Measurements from ENCODE around the gene SEMA4D. TPM values are rescaled to one million over a fixed set of nuclear protein-coding genes. Genes with fewer than 3 reads are reported as not detected.

The SEMA4D gene
- total RNA-seq, 1 donor from 2014 or later = 79.7 TPM

DNA sequence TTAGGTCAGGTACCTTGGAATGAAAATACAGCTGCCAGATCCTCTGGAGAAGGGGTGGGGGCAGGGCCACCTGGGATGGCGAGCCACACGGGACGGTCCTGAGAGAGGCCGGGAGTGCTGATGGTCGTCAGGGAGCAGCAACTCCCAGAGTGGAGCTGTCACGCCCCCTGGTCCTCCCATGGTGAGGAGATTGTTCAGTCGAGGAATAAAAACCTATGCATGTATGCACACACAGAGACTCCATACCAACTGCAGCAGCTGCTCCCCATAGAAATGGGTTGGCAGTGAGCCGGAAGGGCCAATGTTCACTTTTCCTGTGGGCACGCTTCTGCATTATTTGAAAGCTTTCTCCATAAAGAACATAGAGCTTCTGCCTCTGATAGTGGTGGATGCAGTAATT is 45.2 kb upstream of the SEMA4D start:
- TF ChIP-seq, protein P1, sequence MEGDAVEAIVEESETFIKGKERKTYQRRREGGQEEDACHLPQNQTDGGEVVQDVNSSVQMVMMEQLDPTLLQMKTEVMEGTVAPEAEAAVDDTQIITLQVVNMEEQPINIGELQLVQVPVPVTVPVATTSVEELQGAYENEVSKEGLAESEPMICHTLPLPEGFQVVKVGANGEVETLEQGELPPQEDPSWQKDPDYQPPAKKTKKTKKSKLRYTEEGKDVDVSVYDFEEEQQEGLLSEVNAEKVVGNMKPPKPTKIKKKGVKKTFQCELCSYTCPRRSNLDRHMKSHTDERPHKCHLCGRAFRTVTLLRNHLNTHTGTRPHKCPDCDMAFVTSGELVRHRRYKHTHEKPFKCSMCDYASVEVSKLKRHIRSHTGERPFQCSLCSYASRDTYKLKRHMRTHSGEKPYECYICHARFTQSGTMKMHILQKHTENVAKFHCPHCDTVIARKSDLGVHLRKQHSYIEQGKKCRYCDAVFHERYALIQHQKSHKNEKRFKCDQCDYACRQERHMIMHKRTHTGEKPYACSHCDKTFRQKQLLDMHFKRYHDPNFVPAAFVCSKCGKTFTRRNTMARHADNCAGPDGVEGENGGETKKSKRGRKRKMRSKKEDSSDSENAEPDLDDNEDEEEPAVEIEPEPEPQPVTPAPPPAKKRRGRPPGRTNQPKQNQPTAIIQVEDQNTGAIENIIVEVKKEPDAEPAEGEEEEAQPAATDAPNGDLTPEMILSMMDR (IDR thresholded peaks at IDR 0.05) = no peak
- ChIA-PET POLR2A (interaction anchor here (0.6 to 2.3 kb wide), 3 partner anchors 21 to 87 kb away, joined by 3 to 11 read pairs (median 5); no protein-coding TSS in a partner anchor), CTCF (interaction anchor here (1.3 to 3.0 kb wide), 2 partner anchors 20 to 114 kb away, joined by 3 to 16 read pairs; no protein-coding TSS in a partner anchor)
- Mint-ChIP-seq H3K27me3 (no peaks in the 10 kb centered on the region), H3K4me3 (no peak overlapping the region), H3K9me3 (peaks cover 7% of the 10 kb centered on the region), H3K36me3 (ENCODE audit: low read depth) (peaks cover 4% of the 10 kb centered on the region), H3K4me1 (peaks cover 32% of the 10 kb centered on the region), H3K27ac (no peak overlapping the region)
- DNase-seq = no peak
- no peak for ATAC-seq (ENCODE audit: low read depth)
- intact Hi-C loops (cut with micrococcal nuclease) = no loop called here

DNA sequence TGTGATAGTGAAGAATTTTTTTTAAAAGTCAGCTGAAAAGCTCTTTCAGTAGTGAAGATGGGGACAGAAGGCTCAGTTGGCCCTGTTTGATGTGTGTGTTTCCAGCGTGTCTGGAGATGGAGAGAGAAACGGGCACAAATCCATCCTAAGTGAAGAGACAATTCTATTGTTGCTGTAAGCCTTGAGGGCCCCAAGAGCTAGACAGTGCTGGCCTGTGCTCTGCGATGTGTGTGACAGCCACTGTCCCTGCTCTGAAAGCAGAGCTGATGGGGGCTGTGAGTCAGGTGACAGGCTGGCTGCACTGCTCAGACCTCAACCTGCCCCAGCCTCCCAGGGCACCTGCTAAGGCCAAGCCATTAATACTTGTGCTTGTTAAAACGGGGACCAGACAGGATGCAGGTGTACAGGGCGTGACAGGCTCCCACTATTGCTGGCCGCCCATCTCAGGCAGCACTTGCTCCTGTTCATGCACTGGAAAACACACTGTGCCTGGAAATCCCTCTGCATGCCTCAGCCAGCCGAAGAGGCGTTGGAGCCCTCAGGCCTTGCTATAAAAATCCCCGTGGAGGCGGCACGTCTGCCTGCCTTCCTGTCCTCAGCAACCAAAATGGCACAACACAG is 44.6 kb upstream of the SEMA4D start:
- intact Hi-C loops (cut with micrococcal nuclease) = no loop called here
- H3K4me3 Mint-ChIP-seq = peak overlapping the region; percentile 52
- no peak for DNase-seq
- H3K4me1 Mint-ChIP-seq = peaks cover 32% of the 10 kb centered on the region
- peak overlapping the region; percentile 46 for H3K27ac Mint-ChIP-seq
- peaks cover 7% of the 10 kb centered on the region for H3K9me3 Mint-ChIP-seq
- H3K27me3 Mint-ChIP-seq = no peaks in the 10 kb centered on the region
- TF ChIP-seq, protein P1 (IDR thresholded peaks at IDR 0.05) = no peak
- ChIA-PET POLR2A (interaction anchor here (0.9 to 2.3 kb wide), 4 partner anchors 16 to 124 kb away, joined by 3 to 11 read pairs (median 4); no protein-coding TSS in a partner anchor), CTCF (interaction anchor here (1.0 to 3.0 kb wide), 3 partner anchors 19 to 113 kb away, joined by 3 to 16 read pairs (median 3); no protein-coding TSS in a partner anchor)
- H3K36me3 Mint-ChIP-seq (ENCODE audit: low read depth) = peaks cover 4% of the 10 kb centered on the region
- peak; percentile 67 for ATAC-seq (ENCODE audit: low read depth)

DNA sequence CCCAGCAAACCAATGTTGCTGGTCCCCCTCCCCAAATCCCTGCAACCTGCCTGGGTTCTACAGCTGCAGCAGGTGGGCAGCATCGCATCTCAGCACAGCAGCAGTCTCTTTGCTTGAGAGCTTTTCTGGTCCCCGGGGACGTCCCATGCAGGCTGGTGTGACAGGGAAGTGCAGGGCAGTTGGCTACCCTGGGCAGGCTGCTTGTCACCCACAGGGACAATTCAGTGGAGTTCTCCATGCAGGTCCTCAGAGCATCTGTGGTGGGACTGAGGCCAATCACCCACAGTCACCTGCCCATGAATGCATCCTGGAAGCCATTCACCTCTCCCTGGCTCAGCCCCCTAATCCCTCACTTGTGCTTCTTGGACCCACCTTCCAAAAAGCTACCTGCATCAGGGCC is 43.9 kb upstream of the SEMA4D start:
- Mint-ChIP-seq H3K4me3 (peak overlapping the region; percentile 33), H3K27me3 (no peaks in the 10 kb centered on the region), H3K36me3 (ENCODE audit: low read depth) (peaks cover 4% of the 10 kb centered on the region), H3K27ac (peak overlapping the region; percentile 73), H3K9me3 (peaks cover 7% of the 10 kb centered on the region), H3K4me1 (peaks cover 40% of the 10 kb centered on the region)
- CTCF ChIA-PET = interaction anchor here (1.0 to 3.0 kb wide), 4 partner anchors 10 to 113 kb away, joined by 3 to 16 read pairs (median 4); no protein-coding TSS in a partner anchor
- DNase-seq (no peak), ATAC-seq (ENCODE audit: low read depth) (peak; percentile 83)
- TF ChIP-seq, protein P1 (IDR thresholded peaks at IDR 0.05) = no peak
- intact Hi-C loops (cut with micrococcal nuclease) = loop anchor here (1.0 kb wide), 1 partner anchor 19 kb away; no protein-coding TSS in a partner anchor
- POLR2A ChIA-PET = interaction anchor here (0.9 to 2.3 kb wide), 4 partner anchors 15 to 123 kb away, joined by 3 to 11 read pairs (median 4); no protein-coding TSS in a partner anchor

DNA sequence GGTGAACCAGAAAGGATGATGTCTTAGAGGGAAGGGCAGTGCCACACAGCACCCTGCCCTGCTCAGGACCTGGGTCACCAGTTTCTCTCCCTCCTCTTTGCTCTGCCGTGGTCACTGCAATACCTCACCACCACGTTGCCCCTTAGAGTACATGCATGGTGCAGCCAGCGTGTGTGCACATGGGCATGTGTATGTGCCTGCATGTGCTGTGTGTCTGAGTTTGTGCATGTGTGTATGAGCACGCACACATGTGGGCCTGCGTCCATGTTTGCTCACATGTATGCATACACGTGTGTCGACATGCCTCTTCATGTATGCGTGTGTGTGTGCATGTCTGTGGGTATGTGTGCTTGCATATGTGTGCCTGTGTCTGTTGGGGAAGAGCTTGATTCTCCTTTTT is 41.5 kb upstream of the SEMA4D start:
- POLR2A ChIA-PET = interaction anchor here (1.1 to 1.4 kb wide), 2 partner anchors 17 to 141 kb away, joined by 3 to 5 read pairs; no protein-coding TSS in a partner anchor
- no peak for ATAC-seq (ENCODE audit: low read depth)
- no peak for DNase-seq
- TF ChIP-seq, protein P1 (IDR thresholded peaks at IDR 0.05) = no peak
- no peaks in the 10 kb centered on the region for H3K9me3 Mint-ChIP-seq
- CTCF ChIA-PET = no interaction called here
- H3K27me3 Mint-ChIP-seq = no peaks in the 10 kb centered on the region
- intact Hi-C loops (cut with micrococcal nuclease) = no loop called here
- H3K4me3 Mint-ChIP-seq = no peak overlapping the region
- H3K27ac Mint-ChIP-seq = no peak overlapping the region
- peaks cover 56% of the 10 kb centered on the region for H3K4me1 Mint-ChIP-seq
- H3K36me3 Mint-ChIP-seq (ENCODE audit: low read depth) = no peaks in the 10 kb centered on the region

DNA sequence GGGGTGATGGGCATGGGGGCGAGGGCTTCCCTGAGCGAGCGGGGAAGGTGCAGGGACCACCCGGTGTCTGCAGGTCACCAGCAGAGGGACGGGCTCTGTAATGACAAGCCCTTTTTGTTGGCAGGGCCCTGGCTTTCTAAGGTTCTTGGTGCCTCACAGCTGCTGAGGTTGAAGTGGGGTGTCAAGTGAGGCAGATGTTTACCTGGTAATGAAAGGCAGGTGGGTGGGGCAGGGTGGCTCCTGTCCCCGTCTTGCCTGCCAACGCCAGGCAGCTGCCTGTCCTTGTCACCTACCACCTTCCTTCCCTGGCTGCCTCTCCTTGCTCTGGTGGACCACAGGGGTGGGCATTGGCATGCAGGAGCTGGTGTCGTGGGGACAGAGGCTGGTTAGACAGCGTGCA is 41.0 kb upstream of the SEMA4D start:
- POLR2A ChIA-PET = no interaction called here
- intact Hi-C loops (cut with micrococcal nuclease) = no loop called here
- CTCF ChIA-PET = no interaction called here
- ATAC-seq (ENCODE audit: low read depth) = no peak
- H3K4me3 Mint-ChIP-seq = no peak overlapping the region
- no peaks in the 10 kb centered on the region for H3K9me3 Mint-ChIP-seq
- peaks cover 55% of the 10 kb centered on the region for H3K4me1 Mint-ChIP-seq
- DNase-seq = no peak
- TF ChIP-seq, protein P1 (IDR thresholded peaks at IDR 0.05) = no peak
- H3K27ac Mint-ChIP-seq = no peak overlapping the region
- H3K36me3 Mint-ChIP-seq (ENCODE audit: low read depth) = no peaks in the 10 kb centered on the region
- no peaks in the 10 kb centered on the region for H3K27me3 Mint-ChIP-seq

All from activated B cell treated with CpG ODN at 0.5 μM for 24 hours (primary cell).